Suppressor macrophage treated with lipopolysaccharide for 1 hour (primary cell): ENCODE results near the gene PCDHA8.
"Not testable (repeated sequence)": the region's sequence is repeated elsewhere in the genome, so short reads cannot be mapped to it uniquely, and the experiment has no call there.

Source experiments
- DNase-seq, 3 donors: peaks; one replicate each; pipeline ENCODE4 v3.0.0-alpha.2; 2020 to 2022

The PCDHA8 gene, protein sequence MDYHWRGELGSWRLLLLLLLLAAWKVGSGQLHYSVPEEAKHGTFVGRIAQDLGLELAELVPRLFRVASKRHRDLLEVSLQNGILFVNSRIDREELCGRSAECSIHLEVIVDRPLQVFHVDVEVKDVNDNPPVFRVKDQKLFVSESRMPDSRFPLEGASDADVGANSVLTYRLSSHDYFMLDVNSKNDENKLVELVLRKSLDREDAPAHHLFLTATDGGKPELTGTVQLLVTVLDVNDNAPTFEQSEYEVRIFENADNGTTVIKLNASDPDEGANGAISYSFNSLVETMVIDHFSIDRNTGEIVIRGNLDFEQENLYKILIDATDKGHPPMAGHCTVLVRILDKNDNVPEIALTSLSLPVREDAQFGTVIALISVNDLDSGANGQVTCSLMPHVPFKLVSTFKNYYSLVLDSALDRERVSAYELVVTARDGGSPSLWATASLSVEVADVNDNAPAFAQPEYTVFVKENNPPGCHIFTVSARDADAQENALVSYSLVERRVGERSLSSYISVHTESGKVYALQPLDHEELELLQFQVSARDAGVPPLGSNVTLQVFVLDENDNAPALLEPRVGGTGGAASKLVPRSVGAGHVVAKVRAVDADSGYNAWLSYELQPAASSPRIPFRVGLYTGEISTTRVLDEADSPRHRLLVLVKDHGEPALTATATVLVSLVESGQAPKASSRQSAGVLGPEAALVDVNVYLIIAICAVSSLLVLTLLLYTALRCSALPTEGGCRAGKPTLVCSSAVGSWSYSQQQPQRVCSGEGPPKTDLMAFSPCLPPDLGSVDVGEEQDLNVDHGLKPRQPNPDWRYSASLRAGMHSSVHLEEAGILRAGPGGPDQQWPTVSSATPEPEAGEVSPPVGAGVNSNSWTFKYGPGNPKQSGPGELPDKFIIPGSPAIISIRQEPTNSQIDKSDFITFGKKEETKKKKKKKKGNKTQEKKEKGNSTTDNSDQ

GRCh38 chr5:140840978-140841962 is at the start of gene PCDHA8:
Gene PCDHA8 (plus strand): TSS chr5:140841187. CDS start chr5:140841322, 135 bp downstream.
- peak; percentile 13 to 27 (median 15) for DNase-seq

DNA sequence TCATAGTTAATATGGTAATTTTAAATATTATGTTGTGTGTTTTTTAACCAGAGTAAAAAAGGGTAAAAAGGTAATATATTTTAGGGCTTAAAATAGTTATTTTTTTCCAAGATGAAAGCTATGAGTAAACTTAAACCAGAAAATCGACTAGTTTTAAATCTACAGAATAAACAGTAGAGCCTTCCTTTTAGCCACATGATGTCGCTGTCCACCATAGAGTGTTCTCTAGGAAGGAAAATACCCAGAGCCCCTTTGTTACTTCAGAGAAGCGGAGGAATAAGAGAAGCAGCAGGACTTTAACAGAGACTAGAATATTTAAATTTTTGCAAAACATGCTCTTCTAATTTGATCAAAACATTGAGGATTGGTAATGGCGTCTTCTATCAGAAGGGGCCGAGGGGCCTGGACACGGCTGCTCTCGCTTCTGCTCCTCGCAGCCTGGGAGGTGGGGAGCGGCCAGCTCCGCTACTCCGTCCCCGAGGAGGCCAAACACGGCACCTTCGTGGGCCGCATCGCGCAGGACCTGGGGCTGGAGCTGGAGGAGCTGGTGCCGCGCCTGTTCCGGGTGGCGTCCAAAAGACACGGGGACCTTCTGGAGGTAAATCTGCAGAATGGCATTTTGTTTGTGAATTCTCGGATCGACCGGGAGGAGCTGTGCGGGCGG is 46.3 kb upstream of the PCDHA8 start, which contains the start of gene PCDHA2:
Gene PCDHA2 (plus strand): TSS at position 258 of the 664 bp plus-strand sequence.
- DNase-seq: no peak

DNA sequence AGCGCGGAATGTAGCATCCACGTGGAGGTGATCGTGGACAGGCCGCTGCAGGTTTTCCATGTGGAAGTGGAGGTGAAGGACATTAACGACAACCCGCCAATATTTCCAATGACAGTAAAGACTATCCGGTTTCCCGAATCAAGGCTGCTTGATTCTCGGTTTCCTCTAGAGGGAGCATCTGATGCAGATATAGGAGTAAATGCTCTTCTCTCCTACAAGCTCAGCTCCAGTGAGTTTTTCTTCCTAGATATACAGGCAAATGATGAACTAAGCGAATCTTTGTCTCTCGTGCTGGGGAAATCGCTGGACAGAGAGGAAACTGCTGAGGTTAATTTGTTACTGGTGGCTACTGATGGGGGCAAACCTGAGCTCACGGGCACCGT is 45.7 kb upstream of the PCDHA8 start:
- DNase-seq: no peak

DNA sequence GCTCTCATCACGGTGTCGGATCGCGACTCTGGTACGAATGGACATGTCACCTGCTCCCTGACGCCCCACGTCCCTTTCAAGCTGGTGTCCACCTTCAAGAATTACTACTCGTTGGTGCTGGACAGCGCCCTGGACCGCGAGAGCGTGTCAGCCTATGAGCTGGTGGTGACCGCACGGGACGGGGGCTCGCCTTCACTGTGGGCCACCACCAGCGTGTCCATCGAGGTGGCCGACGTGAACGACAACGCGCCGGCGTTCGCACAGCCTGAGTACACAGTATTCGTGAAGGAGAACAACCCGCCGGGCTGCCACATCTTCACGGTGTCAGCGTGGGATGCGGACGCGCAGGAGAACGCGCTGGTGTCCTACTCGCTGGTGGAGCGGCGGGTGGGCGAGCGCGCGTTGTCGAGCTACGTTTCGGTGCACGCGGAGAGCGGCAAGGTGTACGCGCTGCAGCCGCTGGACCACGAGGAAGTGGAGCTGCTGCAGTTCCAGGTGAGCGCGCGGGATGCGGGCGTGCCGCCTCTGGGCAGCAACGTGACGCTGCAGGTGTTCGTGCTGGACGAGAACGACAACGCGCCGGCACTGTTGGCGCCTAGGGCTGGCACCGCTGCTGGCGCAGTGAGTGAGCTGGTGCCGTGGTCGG is 44.8 kb upstream of the PCDHA8 start:
- not testable (repeated sequence) for DNase-seq

- no peak for DNase-seq
These were observed 44.3 kb upstream of the PCDHA8 start for GRCh38 chr5:140796718-140797095.

DNA sequence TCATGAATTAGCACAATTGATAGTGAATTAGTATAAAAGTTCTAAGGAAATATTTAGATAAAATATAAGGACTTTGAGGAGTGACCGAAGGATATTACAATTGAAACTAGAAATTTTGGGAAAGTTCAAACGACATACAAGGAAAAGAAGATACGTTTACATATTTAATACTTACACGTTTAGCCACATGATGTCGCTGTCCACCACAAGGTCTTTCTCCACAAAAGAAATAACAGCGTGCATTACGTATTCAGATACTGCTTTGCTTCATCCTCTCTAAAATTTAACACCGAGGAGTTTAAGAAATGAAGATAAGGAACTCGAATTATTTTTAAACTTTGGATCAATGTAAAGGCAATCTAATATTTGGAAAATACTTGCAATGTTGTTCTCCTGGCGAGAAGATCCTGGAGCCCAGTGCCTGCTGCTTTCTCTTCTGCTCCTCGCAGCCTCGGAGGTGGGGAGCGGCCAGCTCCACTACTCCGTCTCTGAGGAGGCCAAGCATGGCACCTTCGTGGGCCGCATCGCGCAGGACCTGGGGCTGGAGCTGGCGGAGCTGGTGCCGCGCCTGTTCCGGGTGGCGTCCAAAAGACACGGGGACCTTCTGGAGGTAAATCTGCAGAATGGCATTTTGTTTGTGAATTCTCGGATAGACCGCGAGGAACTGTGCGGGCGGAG is 40.0 kb upstream of the PCDHA8 start, which contains the start of gene PCDHA3:
Gene PCDHA3 (plus strand): TSS at position 242 of the 678 bp plus-strand sequence.
- peak in 1 of 3 donors; percentile 5 for DNase-seq

GRCh38 chr5:140801494-140801841 is 39.5 kb upstream of the PCDHA8 start:
- DNase-seq: peak in 1 of 3 donors; percentile 2

DNA sequence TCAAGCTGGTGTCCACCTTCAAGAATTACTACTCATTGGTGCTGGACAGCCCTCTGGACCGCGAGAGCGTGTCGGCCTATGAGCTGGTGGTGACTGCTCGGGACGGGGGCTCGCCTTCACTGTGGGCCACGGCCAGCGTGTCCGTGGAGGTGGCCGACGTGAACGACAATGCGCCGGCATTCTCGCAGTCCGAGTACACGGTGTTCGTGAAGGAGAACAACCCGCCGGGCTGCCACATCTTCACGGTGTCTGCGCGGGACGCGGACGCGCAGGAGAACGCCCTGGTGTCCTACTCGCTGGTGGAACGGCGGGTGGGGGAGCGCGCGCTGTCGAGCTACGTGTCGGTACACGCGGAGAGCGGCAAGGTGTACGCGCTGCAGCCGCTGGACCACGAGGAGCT is 38.6 kb upstream of the PCDHA8 start:
- DNase-seq: not testable (repeated sequence)

DNA sequence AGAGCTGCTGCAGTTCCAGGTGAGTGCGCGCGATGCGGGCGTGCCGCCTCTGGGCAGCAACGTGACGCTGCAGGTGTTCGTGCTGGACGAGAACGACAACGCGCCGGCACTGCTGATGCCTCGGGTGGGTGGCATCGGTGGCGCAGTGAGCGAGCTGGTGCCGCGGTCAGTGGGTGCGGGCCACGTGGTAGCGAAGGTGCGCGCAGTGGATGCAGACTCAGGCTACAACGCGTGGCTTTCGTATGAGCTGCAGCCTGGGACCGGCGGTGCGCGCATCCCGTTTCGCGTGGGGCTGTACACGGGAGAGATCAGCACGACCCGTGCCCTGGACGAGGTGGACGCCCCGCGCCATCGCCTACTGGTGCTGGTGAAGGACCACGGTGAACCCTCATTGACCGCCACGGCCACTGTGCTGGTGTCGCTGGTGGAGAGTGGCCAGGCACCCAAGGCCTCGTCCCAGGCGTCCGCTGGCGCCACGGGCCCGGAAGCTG is 38.2 kb upstream of the PCDHA8 start:
- no peak for DNase-seq

DNA sequence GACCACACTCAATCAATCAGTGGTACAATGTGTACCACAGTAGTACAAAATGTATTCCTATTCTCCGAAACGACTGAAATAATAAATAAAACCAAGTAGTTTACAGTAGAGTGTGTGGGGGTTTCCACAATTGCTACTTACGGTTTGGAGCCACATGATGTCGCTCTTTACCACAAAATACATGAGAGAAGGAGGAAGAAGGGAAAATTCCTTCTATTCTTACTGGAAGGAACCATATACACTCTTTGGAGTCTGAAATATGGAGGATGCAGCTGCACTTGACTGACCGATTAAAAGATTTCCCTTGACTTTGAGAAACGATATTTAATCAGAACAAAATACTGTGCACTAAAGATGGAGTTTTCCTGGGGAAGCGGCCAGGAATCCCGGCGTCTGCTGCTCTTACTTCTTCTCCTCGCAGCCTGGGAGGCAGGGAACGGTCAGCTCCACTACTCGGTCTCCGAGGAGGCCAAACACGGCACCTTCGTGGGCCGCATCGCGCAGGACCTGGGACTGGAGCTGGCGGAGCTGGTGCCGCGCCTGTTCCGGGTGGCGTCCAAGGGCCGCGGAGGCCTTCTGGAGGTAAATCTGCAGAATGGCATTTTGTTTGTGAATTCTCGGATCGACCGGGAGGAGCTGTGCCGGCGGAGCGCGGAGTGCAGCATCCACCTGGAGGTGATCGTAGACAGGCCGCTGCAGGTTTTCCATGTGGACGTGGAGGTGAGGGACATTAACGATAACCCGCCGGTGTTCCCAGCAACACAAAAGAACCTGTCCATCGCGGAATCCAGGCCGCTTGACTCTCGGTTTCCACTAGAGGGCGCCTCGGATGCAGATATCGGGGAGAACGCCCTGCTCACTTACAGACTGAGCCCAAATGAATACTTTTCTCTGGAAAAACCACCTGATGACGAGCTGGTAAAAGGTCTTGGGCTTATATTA is 33.9 kb upstream of the PCDHA8 start, which contains the start of gene PCDHA4:
Gene PCDHA4 (plus strand): TSS at position 235 of the 942 bp plus-strand sequence.
- DNase-seq: peak in 1 of 3 donors; percentile 23

DNA sequence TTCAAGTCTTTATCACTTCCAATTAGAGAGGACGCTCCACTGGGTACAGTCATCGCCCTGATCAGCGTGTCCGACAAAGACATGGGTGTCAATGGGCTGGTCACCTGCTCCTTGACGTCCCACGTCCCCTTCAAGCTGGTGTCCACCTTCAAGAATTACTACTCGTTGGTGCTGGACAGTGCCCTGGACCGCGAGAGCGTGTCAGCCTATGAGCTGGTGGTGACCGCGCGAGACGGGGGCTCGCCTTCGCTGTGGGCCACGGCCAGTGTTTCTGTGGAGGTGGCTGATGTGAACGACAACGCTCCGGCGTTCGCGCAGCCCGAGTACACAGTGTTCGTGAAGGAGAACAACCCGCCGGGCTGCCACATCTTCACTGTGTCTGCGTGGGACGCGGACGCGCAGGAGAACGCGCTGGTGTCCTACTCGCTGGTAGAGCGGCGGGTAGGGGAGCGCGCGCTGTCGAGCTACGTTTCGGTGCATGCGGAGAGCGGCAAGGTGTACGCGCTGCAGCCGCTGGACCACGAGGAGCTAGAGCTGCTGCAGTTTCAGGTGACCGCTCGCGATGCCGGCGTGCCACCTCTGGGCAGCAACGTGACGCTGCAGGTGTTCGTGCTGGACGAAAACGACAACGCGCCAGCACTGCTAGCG is 32.6 kb upstream of the PCDHA8 start:
- not testable (repeated sequence) for DNase-seq

GRCh38 chr5:140808889-140809291 is 32.1 kb upstream of the PCDHA8 start:
- no peak for DNase-seq

DNA sequence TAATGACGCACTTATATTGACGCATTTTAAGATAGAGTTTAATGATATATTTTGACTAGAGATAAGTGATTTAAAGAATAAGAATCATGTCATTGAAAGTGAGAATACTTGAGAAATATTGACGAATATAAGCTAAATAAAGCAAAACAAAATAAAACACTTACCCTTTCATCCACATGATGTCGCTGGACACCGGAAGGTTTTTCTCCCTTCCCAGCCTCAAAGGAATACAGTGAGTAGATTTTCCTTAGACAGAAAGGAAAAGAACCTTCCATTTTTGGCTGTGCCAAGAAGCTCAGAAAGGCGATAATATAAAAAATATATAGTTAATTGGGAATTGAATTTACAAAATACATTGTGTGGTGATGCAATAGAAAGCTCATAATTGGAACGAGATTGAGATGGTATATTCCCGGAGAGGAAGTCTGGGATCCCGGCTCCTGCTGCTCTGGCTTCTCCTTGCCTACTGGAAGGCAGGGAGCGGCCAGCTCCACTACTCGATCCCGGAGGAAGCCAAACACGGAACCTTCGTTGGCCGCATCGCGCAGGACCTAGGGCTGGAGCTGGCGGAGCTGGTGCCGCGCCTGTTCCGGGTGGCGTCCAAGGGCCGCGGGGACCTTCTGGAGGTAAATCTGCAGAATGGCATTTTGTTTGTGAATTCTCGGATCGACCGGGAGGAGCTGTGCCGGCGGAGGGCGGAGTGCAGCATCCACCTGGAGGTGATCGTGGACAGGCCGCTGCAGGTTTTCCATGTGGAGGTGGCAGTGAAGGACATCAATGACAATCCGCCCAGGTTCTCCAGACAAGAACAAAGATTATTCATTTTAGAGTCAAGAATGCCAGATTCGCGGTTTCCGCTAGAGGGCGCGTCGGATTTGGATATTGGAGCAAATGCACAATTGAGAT is 19.4 kb upstream of the PCDHA8 start, which contains the start of gene PCDHA5:
Gene PCDHA5 (plus strand): TSS at position 239 of the 906 bp plus-strand sequence.
- DNase-seq: peak; percentile 20 to 34 (median 33)

DNA sequence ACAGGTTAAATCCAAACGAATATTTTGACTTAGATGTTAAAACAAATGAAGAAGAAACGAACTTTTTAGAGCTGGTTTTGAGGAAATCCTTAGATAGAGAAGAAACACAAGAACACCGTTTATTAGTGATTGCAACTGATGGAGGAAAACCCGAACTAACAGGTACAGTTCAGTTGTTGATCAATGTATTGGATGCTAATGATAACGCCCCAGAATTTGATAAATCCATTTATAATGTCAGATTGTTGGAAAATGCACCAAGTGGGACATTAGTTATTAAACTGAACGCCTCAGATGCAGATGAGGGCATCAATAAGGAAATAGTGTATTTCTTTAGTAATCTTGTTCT is 18.7 kb upstream of the PCDHA8 start:
- no peak for DNase-seq

DNA sequence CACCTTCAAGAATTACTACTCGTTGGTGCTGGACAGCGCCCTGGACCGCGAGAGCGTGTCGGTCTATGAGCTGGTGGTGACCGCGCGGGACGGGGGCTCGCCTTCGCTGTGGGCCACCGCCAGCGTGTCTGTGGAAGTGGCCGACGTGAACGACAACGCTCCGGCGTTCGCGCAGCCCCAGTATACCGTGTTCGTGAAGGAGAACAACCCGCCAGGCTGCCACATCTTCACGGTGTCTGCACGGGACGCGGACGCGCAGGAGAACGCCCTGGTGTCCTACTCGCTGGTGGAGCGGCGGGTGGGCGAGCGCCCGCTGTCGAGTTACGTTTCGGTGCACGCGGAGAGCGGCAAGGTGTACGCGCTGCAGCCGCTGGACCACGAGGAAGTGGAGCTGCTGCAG is 18.0 kb upstream of the PCDHA8 start:
- DNase-seq: not testable (repeated sequence)

DNA sequence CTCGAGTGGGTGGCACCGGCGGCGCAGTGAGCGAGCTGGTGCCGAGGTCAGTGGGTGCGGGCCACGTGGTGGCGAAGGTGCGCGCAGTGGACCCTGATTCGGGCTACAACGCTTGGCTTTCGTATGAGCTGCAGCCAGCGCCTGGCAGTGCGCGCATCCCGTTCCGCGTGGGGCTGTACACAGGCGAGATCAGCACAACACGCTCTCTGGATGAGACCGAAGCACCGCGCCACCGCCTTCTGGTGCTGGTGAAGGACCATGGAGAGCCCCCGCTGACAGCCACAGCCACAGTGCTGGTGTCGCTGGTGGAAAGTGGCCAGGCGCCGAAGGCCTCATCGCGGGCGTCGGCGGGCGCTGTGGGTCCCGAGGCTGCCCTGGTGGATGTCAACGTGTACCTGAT is 17.5 kb upstream of the PCDHA8 start:
- no peak for DNase-seq

DNA sequence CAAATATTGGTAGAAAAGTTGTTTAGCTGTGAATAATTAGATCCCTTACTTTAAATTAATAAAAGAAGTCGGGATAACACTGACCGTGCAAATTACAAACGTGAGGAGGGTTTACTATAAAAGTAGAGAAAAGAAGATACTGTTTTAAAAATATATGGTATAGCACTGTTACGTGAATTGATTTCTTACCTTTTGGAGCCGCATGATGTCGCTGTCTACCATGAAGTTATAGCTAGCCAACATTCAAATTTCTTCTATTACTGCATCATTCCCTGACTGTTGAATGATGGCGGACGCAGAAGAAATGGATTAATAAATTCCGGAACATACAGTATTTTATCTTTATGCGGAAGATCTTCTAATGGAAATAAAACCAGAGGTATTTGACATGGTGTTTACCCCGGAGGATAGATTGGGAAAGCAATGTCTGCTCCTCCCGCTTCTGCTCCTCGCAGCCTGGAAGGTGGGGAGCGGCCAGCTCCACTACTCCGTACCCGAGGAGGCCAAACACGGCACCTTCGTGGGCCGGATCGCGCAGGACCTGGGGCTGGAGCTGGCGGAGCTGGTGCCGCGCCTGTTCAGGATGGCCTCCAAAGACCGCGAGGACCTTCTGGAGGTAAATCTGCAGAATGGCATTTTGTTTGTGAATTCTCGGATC is 13.2 kb upstream of the PCDHA8 start, which contains the start of gene PCDHA6:
Gene PCDHA6 (plus strand): TSS at position 257 of the 658 bp plus-strand sequence. CDS start 132 bp downstream, at position 389.
- peak in 1 of 3 donors; percentile 3 for DNase-seq
